Central memory CD4-positive, alpha-beta T cell (primary cell): Measurements from ENCODE around the gene LRRC8A.

Source experiments
- DNase-seq: peaks from one replicate; pipeline ENCODE4 v3.0.0; 2022

The LRRC8A gene

DNA sequence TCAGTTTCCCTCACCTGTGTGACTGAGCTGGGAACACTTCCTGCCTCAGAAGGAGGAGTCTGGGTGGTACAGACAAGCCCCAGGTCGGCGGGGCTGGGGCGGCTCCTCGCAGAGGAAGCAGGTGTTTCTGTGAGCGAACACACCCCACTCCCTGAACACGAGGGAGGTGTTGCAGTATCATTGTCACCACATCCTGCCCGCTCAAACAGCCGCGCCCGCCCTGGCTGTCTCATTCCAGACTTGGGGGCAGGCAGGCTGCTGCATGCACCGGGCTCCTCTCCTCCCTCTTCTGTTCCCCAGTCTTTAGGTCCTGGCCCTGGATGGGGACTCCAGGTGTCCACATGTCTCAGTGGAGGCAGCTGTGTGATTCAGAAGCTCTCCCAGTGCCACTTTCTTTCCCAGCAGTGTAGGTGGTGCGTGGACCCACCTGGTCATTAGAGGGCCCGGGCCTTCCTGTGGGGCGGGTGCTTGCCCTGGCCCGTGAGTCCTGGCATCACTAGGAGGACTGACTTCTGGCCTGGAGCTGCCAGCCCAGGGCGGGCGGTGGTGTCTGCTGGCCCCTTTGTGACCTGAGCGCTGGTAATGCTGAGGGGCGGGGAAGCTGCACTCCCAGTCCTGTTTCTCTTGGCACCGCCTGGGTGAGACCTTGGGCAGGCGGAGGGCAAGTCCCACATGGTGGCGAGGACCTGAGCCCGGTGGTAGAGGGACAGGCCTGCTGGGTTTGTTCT is 20.6 kb downstream of the LRRC8A start:
- DNase-seq, result peak; percentile 90

DNA sequence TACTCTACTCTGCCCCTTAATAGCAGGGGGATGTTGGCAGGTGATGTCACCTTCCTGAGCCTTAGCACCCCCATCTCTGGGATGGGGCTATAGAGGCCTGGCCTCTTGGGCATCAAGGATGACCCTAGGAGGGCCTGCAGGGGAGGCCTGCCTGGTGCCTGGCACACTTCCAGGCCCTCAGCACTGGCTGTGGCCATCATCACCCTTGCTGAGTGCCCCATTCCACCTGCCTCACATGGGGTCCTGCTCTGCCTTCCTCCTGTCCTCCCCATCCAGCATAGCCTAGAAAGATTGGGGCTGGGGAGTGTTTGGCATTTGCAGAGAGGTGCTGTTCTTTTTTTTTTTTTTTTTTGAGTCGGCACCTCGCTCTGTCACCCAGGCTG is 21.1 kb downstream of the LRRC8A start:
- DNase-seq, result no peak

DNA sequence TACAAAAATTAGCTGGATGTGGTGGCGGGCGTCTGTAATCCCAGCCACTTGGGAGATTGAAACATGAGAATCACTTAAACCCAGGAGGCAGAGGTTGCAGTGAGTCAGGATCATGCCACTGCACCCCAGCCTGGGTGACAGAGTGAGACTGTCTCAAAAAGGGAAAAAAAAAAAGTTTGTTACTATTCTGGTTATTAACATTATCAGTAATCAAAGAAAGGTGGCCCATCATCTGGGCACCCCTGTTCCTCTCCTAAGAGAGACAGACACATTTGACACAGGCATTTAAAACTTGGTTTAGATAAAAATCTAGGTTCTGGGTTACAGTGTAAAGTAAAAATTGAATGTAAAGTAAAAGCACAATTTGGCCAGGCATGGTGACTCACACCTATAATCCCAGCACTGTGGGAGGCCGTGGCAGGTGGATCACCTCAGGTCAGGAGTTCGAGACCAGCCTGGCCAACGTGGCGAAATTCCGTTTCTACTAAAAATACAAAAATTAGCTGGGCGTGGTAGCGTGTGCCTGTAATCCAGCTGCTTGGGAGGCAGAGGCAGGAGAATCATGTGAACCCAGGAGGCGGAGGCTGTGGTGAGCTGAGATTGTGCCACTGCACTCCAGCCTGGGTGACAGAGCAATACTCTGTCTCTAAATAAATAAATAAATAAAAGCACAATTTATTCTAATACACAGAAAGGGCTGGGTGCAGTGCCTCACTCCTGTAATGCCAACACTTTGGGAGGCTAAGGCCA is 22.1 kb downstream of the LRRC8A start:
- DNase-seq, result no peak

DNA sequence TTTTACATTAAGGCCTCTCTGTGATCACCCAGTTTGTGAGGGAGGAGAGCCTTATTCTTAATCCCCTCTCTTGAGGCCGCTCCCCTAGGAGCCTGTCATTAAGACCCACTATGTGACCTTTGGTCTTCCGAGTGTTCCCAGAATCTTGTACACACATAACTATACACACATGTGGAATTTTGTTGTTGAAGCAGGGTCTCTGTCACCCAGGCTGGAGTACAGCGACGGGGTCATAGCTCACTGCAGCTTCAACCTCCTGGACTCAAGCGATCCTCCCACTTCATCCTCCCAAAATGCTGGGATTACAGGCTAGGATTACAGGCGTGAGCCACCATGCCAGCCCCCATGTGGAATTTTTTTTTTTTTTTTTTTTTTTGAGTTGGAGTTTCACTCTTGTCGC is 24.0 kb downstream of the LRRC8A start:
- DNase-seq, result no peak

DNA sequence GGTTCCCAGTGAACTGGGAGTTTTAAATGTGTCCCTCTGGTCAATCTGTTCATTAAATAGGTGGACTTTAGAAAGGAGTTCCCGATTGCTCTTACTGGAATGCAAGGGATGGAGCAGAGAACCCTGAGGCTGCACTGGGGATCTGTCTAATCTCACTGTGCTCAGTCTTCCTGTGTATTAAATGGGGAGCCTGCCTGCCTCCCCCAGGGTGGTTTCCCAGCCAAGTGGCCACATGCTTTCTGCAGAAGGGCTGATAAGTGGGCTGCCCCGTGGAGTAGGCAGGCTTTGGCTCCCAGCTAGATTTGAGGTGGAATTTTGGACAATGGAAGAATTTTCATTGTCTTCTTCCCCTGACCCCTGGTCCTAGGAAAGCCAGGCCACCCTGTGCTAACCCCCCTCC is 24.8 kb downstream of the LRRC8A start:
- no peak for DNase-seq

DNA sequence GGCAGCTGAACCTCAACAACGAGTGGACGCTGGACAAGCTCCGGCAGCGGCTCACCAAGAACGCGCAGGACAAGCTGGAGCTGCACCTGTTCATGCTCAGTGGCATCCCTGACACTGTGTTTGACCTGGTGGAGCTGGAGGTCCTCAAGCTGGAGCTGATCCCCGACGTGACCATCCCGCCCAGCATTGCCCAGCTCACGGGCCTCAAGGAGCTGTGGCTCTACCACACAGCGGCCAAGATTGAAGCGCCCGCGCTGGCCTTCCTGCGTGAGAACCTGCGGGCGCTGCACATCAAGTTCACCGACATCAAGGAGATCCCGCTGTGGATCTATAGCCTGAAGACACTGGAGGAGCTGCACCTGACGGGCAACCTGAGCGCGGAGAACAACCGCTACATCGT is 26.4 kb downstream of the LRRC8A start:
- DNase-seq, result no peak

DNA sequence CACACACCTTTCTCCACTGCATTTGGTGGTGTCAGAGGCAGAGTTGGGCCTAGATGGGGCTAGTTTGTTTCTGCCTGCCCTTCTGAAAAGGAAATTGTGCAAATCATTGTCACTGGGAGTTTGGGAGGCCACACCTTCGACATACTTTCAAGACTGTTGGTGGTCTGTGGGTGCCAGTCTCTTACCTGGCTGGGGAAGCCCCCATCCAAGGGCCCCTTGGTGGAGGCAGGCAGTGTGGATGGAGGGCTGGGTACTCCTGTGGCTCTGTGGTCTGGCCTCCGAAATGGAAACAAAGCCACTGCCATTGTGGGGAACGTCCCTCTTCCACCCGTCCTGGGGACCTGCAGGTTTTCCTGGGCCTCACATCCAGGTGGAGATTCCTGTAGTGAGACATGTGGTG is 27.9 kb downstream of the LRRC8A start:
- no peak for DNase-seq

DNA sequence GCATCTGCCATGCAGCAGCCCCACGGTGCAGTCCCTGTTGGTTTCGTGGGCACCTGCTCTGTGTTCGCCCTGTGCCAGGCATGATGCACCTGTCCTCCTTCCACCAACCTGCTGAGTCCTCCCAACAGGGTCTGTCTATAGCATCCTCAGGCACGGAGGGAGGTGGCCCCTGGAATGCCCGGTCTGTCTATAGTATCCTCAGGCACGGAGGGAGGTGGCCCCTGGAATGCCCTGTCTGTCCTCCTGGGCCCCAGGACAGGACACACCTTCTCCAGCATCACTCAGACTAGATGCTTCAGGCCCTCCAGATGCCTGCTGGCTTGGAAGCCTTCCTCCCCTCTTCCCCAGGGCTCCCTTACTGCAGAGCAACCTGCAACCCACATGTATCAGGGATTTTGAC is 29.0 kb downstream of the LRRC8A start:
- no peak for DNase-seq

DNA sequence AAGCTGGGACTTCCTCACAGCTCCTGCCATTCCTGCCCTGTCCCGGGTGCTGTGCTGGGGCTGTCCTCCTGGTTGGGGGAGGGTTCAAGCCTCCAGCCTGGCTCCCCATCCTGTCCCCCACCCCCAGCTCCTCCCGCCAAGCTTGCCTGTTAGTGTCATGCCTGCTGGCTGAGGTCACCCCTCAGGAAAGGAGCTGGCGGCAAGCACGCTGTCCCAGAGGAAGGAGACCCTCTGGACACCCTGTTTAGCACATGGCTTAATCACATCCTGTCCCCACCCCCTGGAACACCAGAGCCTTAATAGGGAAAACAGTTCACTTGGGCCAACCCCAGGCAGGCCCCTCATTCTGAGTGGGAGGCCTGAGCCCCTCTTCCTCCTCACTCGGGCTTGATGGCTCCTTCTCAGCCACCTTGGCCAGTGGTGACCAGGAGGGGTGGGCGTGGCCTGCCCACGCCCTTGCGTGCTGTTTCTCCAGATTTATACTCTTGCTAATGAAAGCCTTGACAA is 29.6 kb downstream of the LRRC8A start:
- no peak for DNase-seq

DNA sequence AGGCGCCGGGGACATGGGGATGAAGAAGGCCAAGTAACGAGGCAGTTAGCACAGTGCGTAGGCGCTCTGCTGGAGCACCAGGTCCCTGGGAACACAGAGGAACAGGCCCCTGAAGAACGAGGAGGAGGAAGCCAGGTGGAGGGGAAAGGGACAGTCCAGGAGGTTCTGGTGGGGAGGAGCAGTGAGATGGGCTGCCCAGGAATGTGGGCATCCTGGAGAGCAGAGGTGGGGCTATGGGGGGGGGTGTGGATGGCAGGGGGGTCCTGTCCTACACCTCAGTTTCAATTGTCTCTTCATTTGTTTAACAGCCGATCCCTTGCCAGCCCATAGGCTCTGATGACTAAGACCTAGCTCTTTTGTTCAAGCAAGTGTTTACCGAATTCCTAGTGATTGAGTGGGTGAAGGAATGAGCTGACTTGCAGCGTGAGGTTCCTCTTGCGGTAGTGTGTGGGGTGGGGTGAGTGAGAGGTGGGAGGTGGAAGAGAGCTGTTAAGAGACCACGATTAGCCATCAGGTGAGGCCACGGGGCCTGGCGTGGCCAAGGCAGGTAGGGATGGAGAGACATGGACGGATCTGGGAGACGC is 30.4 kb downstream of the LRRC8A start:
- no peak for DNase-seq

DNA sequence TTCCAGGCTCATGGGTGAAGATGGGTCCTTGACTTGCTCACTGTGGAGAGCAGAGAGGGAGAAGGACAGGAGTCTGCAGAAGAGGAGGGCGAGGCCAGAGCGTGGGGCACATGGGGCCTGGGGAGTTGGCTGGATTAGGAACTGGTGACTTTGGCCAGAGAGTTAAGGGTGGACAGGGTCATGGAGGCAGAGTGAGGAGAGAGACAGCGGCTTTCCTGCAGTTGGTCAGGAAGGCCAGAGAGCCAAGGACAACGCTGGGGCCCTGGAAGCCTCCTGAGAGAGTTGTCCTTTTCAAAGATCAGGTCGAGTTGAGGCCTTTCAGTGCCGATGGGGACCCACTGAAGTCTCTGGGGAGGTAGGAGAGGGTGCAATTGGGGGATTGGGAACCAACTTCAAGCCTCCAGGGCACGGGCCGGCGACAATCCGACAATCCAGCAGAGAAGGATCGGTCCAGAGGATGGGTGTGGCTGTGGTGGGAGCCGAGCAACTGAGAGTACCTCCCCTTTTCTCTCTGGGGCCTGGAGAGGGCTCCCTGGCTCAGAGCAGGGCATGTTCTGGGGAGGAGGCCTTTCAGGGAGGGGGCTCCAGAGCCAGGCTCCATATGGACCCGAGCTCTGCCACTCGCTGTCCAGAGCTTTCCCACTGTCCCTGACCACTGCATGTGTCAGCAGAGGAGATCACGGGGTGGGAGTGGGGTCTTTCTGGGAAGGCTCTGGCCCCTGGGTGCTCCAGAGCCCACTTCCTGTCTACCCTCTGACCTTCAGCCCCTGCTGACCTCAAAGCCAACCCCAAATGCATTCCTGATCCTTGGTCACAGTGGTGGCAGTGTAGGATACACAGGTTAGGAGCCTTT is 31.3 kb downstream of the LRRC8A start:
- no peak for DNase-seq

DNA sequence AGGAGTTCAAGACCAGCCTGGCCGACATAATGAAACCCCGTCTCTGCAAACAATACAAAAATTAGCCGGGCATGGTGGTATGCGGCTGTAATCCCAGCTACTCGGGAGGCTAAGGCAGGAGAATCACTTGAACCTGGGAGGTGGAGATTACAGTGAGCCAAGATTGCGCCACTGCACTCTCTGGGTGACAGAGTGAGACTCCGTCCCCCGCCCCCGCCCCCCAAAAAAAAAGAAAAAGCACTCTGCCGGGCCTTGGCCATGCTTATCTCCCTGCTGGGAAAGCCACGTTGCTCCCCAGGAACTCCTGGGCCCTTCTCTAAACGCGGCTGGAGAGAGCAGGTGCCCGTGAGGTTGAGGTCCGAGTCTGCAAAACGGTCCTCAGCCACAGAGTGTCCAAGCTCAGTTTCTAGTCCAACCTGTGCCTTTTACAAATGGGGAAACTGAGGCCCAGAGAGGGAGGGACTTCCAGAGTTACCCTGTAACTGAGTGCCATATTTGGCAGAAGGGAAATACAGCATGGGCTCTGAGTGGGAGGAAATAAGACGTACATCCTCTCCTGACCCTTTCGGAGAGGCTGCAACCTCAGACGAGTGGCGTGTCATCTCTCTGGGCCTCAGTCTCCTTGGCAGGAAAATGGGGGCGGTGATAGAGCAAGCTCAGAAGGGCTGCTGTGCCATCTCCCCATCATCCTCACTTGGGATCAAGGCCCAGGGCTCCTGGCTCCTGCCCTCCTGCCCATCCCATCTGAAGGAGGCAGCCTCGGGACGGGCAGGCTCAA is 32.3 kb downstream of the LRRC8A start:
- no peak for DNase-seq

DNA sequence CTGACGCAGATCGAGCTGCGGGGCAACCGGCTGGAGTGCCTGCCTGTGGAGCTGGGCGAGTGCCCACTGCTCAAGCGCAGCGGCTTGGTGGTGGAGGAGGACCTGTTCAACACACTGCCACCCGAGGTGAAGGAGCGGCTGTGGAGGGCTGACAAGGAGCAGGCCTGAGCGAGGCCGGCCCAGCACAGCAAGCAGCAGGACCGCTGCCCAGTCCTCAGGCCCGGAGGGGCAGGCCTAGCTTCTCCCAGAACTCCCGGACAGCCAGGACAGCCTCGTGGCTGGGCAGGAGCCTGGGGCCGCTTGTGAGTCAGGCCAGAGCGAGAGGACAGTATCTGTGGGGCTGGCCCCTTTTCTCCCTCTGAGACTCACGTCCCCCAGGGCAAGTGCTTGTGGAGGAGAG is 34.3 kb downstream of the LRRC8A start:
- no peak for DNase-seq

DNA sequence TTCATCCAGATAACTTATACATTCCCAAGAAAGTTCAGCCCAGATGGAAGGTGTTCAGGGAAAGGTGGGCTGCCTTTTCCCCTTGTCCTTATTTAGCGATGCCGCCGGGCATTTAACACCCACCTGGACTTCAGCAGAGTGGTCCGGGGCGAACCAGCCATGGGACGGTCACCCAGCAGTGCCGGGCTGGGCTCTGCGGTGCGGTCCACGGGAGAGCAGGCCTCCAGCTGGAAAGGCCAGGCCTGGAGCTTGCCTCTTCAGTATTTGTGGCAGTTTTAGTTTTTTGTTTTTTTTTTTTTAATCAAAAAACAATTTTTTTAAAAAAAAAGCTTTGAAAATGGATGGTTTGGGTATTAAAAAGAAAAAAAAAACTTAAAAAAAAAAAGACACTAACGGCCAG is 34.8 kb downstream of the LRRC8A start:
- DNase-seq, result no peak

DNA sequence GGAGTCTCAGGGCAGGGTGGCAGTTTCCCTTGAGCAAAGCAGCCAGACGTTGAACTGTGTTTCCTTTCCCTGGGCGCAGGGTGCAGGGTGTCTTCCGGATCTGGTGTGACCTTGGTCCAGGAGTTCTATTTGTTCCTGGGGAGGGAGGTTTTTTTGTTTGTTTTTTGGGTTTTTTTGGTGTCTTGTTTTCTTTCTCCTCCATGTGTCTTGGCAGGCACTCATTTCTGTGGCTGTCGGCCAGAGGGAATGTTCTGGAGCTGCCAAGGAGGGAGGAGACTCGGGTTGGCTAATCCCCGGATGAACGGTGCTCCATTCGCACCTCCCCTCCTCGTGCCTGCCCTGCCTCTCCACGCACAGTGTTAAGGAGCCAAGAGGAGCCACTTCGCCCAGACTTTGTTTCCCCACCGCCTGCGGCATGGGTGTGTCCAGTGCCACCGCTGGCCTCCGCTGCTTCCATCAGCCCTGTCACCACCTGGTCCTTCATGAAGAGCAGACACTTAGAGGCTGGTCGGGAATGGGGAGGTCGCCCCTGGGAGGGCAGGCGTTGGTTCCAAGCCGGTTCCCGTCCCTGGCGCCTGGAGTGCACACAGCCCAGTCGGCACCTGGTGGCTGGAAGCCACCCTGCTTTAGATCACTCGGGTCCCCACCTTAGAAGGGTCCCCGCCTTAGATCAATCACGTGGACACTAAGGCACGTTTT is 35.4 kb downstream of the LRRC8A start:
- DNase-seq, result no peak

DNA sequence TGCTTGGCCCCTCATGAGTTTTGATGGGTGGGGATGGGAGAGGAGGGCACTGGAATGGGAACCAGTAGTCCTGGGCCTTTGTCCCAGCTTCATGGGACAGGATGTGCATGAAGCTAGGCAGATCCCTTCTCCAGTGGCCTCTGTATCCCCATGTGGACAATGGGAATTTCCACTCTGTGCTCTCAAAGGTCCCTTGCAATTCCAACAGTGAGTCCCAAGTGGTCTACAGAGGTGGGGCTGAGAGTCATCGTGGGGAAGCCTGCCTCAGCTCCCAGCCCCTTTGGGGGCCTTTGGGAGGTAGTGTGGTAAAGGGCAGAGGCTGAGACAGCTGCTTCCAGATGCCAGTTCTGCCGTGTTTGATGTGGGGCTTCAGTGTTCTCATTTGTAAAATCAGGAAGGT is 37.0 kb downstream of the LRRC8A start:
- no peak for DNase-seq

DNA sequence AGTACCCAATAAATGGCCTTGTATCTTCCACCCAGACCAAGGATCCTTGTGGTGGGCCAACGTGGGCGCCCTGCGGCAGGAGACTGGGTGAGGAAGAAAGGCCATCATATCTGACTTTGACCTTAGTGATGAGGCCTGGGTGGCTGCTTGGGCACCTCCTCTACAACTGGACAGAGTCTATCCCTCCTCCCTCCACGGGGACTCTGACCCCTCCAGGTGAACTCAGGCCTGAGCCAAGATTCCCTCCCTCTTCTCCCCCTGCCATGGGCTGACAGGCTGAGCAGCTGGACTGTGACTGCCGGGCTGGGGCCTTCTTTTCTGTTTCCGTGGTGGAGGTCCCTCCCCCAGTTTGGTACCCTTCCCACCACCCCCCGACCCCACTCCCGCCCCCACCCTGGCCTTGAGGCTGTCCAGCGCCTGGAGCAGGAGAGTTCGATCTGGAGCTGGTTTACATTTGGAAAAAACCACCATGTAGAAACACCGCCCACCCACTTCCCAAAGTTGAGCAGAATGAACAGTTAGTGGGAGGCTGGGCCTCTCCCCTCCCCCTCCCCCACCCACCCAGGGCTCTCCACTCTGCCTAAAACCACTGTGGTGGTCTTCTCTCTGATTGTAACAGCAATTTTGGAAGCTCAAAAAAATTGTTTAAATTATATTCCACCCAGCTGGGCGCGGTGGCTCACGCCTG is 37.6 kb downstream of the LRRC8A start:
- DNase-seq, result no peak

DNA sequence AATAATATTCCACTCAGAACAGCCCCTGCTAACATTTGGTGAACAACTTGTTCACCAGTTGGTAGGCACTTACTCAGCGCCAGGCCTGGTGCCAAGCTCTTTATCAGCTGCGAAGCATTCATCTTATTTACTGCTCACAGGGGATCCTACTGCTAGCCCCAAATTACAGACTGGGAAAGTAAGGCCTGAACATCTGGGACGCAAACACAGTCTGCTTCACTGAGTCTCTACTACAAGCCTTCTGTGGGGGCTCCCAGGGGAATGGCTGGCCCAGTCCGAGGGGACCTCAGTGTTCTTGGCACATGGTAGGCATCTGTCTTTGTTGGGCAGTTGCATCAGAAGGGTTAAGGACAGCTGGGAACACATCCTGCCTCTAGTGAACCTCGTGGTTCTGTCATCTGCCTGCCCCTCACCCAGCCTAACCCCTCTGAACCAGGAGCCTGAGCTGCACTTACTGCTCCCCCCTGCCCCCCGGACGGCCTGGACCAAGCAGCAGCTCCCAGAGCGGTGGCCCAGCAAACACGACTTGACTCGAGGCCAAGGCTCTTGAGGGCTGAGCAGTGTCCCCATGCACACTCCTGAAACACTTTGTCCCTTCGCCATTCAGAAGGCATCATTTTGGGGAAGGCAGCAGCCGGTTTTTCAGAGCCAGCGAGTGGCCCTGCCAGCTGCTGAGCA is 38.6 kb downstream of the LRRC8A start, which contains the start of gene PHYHD1:
PHYHD1 (plus strand) TSS at position 602 of the 678 bp plus-strand sequence. CDS start 1,342 bp downstream, outside the sequence.
- no peak for DNase-seq

DNA sequence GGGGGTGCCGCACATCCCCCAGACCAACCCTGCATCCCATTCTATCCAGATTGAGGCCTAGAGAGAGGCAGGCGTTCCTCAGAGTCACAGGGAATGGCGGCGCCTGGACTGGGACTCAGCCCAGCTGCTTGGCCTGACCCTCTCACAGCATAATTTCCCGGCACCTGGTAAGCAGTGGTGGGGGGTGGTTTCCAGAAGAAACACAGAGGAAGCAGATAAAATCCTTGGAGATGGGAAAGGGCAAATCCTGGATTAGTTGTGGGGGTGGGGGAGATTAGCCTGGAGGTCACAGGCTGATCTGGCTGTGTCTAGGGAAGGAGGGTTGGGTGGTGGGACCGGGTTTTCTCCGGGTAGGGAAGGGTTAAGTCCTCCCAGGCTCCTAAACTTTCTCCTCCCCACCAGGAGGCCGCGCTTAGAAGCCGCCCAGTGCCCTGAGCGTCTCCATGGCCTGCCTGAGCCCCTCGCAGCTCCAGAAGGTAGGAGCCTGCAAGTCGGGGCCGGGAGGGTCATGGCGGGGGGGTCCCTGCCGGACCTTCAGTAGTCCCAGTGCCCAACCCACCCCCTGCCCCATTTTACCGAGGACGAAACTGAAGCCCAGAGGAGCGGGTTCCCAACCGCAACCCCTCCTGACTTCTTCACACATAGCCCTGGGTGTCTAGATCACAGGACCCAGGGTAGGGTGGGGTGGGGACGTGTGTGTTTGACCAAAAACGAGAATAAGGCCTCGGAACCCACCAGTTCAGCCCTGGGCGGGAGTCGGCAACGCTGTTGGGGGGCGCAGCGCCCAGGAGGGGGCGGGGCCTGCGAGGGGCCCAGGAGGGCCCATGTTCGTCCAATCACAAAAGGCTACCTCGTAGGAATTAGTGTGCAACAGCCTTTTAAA is 40.2 kb downstream of the LRRC8A start:
- DNase-seq, result no peak
